ENCODE measurements around the gene RPS8.

RPS8 gene

DNA sequence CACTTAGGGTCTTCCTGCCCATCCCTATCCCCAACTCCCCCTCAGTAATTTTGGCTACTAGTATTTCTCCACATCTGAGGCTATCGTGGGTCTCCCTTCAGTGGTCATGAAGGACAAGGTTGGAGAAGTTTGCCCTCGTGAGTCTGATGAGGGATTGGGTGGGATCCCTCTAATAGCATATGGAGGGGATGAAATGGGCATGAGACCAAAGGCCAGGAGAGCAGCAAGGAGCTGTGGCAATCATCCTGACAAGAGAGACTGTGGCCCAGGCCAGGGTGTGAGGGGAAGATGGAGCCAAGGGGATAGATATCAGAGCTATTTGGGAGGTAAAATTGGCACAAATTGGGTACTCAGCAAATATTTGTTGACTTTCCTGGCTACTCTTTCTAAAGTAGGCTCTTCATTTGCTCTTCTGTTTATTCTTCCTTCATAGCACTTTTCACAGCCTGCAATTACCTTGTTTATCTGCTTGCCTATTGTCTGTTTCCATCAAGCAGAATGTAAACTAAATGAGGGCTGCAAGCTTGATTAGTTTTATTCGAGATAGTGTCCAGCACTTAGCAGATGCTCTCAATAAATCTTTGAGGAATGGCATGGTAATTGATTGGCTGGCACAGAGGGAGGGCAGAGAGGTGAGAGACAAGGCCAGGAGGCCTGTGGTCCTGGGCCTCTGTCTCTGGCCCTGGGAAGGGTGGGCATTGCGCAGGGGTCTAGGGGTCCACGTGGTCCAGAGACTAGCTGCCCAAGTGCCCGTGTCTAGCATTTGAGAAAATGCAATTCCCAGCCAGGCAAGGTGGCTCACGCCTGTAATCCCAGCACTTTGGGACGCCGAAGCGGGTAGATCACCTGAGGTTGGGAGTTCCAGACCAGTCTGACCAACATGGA, 23.4 kb downstream of the RPS8 start:
- TF ChIP-seq, protein P1, sequence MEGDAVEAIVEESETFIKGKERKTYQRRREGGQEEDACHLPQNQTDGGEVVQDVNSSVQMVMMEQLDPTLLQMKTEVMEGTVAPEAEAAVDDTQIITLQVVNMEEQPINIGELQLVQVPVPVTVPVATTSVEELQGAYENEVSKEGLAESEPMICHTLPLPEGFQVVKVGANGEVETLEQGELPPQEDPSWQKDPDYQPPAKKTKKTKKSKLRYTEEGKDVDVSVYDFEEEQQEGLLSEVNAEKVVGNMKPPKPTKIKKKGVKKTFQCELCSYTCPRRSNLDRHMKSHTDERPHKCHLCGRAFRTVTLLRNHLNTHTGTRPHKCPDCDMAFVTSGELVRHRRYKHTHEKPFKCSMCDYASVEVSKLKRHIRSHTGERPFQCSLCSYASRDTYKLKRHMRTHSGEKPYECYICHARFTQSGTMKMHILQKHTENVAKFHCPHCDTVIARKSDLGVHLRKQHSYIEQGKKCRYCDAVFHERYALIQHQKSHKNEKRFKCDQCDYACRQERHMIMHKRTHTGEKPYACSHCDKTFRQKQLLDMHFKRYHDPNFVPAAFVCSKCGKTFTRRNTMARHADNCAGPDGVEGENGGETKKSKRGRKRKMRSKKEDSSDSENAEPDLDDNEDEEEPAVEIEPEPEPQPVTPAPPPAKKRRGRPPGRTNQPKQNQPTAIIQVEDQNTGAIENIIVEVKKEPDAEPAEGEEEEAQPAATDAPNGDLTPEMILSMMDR (IDR thresholded peaks at IDR 0.05), result no peak

- TF ChIP-seq, protein P1 (IDR thresholded peaks at IDR 0.05), result peak; percentile 78
These were observed 24.6 kb downstream of the RPS8 start, which contains the start of gene PLK3 for GRCh38 chr1:44799770-44800584. PLK3 (plus strand) TSS chr1:44800377; CDS start chr1:44800464, 87 bp downstream.

DNA sequence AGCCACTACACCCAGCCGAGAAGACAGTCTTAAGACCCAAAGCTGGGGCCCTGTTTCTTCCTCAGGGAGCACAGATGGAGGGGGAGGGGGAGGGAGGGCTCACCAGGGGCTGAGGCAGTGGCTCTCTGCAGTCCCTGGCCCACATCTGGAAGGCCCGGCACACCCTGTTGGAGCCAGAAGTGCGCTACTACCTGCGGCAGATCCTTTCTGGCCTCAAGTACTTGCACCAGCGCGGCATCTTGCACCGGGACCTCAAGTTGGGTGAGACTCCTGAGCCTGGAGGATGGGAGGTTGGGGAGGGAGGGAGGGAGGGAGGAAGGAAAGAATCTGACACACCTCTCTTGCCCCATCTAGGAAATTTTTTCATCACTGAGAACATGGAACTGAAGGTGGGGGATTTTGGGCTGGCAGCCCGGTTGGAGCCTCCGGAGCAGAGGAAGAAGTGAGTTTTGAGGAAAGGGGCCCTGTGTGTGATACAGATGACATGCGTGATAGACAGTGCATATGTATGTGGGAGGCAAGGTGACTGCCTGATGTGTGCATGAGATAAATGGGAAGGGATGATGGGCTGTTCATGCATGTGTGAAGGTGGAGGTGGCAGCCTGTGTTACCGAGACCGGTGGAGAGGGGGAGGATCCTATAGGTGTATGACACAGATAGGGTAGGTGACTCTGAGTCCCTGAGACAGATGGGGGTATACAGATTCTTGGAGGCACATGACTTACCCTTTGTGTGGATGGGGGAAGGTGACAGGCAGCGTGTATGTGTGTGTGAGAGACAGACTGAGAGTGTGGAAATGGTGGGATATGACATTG, 26.4 kb downstream of the RPS8 start:
- TF ChIP-seq, protein P1 (IDR thresholded peaks at IDR 0.05), result no peak

GRCh38 chr1:44802306-44803061, 27.1 kb downstream of the RPS8 start:
- TF ChIP-seq, protein P1 (IDR thresholded peaks at IDR 0.05), result no peak

- TF ChIP-seq, protein P1 (IDR thresholded peaks at IDR 0.05), result no peak
These were observed 27.6 kb downstream of the RPS8 start for GRCh38 chr1:44803062-44803311.

DNA sequence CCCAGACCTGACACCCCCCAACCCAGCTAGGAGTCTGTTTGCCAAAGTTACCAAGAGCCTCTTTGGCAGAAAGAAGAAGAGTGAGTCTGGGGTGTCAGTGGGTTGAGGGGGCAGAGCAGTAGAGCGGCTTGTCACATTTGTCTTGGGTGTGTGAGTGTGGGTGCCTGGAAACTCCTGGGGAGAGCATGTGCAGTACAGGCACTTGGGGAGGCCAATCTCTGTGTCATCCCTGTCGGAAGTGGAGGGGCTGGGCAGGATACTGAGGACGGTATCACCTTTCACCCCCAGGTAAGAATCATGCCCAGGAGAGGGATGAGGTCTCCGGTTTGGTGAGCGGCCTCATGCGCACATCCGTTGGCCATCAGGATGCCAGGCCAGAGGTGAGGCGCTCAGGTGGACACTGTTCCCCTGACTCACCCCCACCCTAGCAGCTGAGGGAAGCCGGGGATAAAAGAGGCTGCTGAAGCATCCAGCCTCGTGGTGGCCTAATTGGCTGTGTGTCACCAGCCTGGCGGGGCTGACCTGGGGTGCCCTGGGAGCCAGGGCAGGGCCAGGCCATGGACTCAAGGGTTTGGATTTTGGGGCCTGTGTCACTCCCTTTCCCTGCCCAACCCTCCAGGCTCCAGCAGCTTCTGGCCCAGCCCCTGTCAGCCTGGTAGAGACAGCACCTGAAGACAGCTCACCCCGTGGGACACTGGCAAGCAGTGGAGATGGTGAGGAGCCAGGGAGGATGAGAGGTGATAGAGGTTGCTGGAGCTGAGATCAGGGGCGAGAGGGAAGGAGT, 28.2 kb downstream of the RPS8 start:
- TF ChIP-seq, protein P1 (IDR thresholded peaks at IDR 0.05), result no peak
